Neuronal stem cell (in vitro differentiated cells): ENCODE data around the gene TMEM121.

Experiments used
- DNase-seq: peaks from one replicate; pipeline ENCODE4 v3.0.0-alpha.2; 2013; ENCODE audit warnings: low spot score
- H2AFZ ChIP-seq: one replicate; pipeline ENCODE4 v1.6.1; 2013; ENCODE audit warnings: mild to moderate bottlenecking, low read length, inconsistent platforms
- H2AK5ac ChIP-seq: 2 replicates; pipeline ENCODE4 v1.6.1; 2013; ENCODE audit warnings: low read depth, mild to moderate bottlenecking, inconsistent platforms, low read length, moderate library complexity, mixed read lengths
- H2BK120ac ChIP-seq: 2 replicates; pipeline ENCODE4 v1.6.1; 2013; ENCODE audit warnings: low read depth, mild to moderate bottlenecking, inconsistent platforms, low read length, moderate library complexity, mixed read lengths
- H2BK12ac ChIP-seq: one replicate; pipeline ENCODE4 v1.6.1; 2013; ENCODE audit warnings: low read length, inconsistent platforms
- H2BK15ac ChIP-seq: 2 replicates; pipeline ENCODE4 v1.6.1; 2013; ENCODE audit warnings: mild to moderate bottlenecking, low read length, inconsistent platforms, mixed read lengths
- H2BK5ac ChIP-seq: one replicate; pipeline ENCODE4 v1.6.1; 2013; ENCODE audit warnings: inconsistent platforms, mild to moderate bottlenecking, low read length, moderate library complexity
- H3K14ac ChIP-seq: one replicate; pipeline ENCODE4 v1.6.1; 2013; ENCODE audit warnings: low read length, inconsistent platforms
- H3K18ac ChIP-seq: 2 replicates; pipeline ENCODE4 v1.6.1; 2013; ENCODE audit warnings: low read length, inconsistent platforms
- H3K23ac ChIP-seq: 2 replicates; pipeline ENCODE4 v1.6.1; 2013; ENCODE audit warnings: low read depth, mild to moderate bottlenecking, mixed read lengths, low read length, inconsistent platforms; ENCODE audit not compliant: poor library complexity
- H3K27ac ChIP-seq: replicated peaks from 3 replicates; pipeline ENCODE4 v1.5.1; 2013; ENCODE audit warnings: low read length, inconsistent platforms
- H3K27me3 ChIP-seq, 3 experiments: 2 replicates each; pipeline ENCODE4 v1.6.1; 2013; ENCODE audit warnings: low read length in 3 of 3, mild to moderate bottlenecking in 2 of 3, inconsistent platforms in 1 of 3, low read depth in 1 of 3, mixed read lengths in 1 of 3, moderate library complexity in 1 of 3; ENCODE audit not compliant: control insufficient read depth in 3 of 3, insufficient read depth in 3 of 3
- H3K36me3 ChIP-seq, 2 donors: replicated peaks in 1 of 2; 2 replicates each; pipeline ENCODE4 v1.6.1; 2013; ENCODE audit warnings: low read length in 2 of 2; ENCODE audit not compliant: control insufficient read depth in 2 of 2, insufficient read depth in 2 of 2
- H3K4ac ChIP-seq: 2 replicates; pipeline ENCODE4 v1.6.1; 2013; ENCODE audit warnings: inconsistent platforms, mild to moderate bottlenecking, low read length, moderate library complexity
- H3K4me1 ChIP-seq, 2 donors: 1 replicate in 1 of 2; 2 replicates in 1 of 2; pipeline ENCODE4 v1.6.1; 2013; ENCODE audit warnings: low read length in 2 of 2, low read depth in 1 of 2; ENCODE audit not compliant: control insufficient read depth in 2 of 2, insufficient read depth in 1 of 2
- H3K4me2 ChIP-seq: one replicate; pipeline ENCODE4 v1.6.1; 2013; ENCODE audit warnings: mild to moderate bottlenecking, low read length, inconsistent platforms; ENCODE audit not compliant: insufficient read depth, poor library complexity, severe bottlenecking
- H3K4me3 ChIP-seq, 2 donors: 2 replicates each; pipeline ENCODE4 v1.5.1; 2013; ENCODE audit warnings: low read length in 2 of 2, mild to moderate bottlenecking in 2 of 2, inconsistent platforms in 1 of 2, moderate library complexity in 1 of 2
- H3K79me1 ChIP-seq: one replicate; pipeline ENCODE4 v1.6.1; 2013; ENCODE audit warnings: low read depth, mild to moderate bottlenecking, inconsistent platforms, low read length, moderate library complexity
- H3K9ac ChIP-seq: one replicate; pipeline ENCODE4 v1.6.1; 2013; ENCODE audit warnings: mild to moderate bottlenecking, low read depth, low read length, inconsistent platforms; ENCODE audit not compliant: poor library complexity
- H3K9me3 ChIP-seq, 2 donors: replicated peaks in 1 of 2; 2 replicates each; pipeline versions ENCODE3 to v1.6.1; 2013; ENCODE audit warnings: low read length in 2 of 2, mild to moderate bottlenecking in 2 of 2, inconsistent platforms in 1 of 2, low read depth in 1 of 2, mixed read lengths in 1 of 2, moderate library complexity in 1 of 2; ENCODE audit not compliant: control insufficient read depth in 2 of 2, insufficient read depth in 1 of 2
- H4K8ac ChIP-seq: one replicate; pipeline ENCODE4 v1.6.1; 2013; ENCODE audit warnings: low read depth, mild to moderate bottlenecking, inconsistent platforms, low read length, moderate library complexity
- H4K91ac ChIP-seq: one replicate; pipeline ENCODE4 v1.6.1; 2013; ENCODE audit warnings: low read length, low read depth, mild to moderate bottlenecking, inconsistent platforms; ENCODE audit not compliant: poor library complexity
- WGBS, 2 donors: extraction: QIAGEN DNeasy Blood & Tissue Kit; methylation state at CpG; one replicate each; pipeline ENCODE4 v1.1.7; 2013; ENCODE audit warnings: missing lambda C conversion rate in 2 of 2, mixed read lengths in 1 of 2; ENCODE audit not compliant: insufficient read length in 2 of 2, insufficient replicate concordance in 1 of 2; ENCODE audit errors: extremely low coverage in 2 of 2; 5-methylcytosine and 5-hydroxymethylcytosine counted together

The TMEM121 gene

DNA sequence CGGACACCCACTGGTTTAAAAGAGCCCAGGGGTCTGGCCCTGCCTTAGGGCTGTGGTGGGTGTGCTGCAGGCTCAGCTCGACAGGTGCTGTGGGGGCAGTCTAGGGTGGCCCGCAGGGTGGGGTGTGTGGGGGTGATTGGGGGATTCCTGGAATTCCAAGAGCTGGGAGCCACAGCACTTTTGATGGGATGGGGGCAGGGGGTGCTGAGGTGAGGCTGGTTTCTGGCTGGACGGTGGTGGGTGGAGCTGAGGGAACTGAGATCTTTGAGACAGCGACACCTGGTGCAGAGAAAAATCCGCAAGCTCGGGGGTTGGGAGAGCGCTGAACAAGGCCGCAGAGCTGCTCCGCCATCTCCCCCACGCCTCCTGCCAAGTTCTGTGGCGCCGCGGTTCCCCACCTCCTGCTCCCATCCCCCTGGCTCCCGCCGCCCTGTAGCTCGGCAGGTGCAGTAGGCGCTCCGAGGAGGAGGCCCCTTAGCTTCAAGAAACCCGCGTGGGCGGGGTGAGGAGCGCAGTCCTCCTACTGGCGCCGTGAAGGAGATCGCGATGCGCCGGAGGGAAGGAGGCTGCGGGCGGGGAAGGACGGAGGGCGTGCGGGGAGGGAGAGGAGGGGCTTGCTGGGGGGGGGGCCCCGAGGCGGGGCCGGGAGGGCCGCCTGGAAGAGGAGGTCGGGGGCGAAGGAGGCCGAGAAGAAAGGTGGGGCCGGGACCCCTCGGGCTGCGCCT lies 36.7 kb upstream of the TMEM121 start:
- Histone ChIP-seq H2AK5ac (peak overlapping the region; percentile 98), H3K9ac (peak overlapping the region; percentile 97), H3K27ac (peak overlapping the region; percentile 96), H3K4me3 (peak overlapping the region; percentile 68 to 83), H3K79me1 (peaks cover 17% of the 10 kb centered on the region), H2BK15ac (peak overlapping the region; percentile 97), H2AFZ (peak overlapping the region; percentile 98), H3K4me2 (peak overlapping the region; percentile 98), H4K8ac (no peak overlapping the region), H3K36me3 (peaks cover 2 to 11% of the 10 kb centered on the region in 2 donors), H2BK12ac (peak overlapping the region; percentile 73), H3K18ac (peak overlapping the region; percentile 100), H3K9me3 (no peaks in the 10 kb centered on the region), H3K4ac (peak overlapping the region; percentile 98), H4K91ac (no peak overlapping the region), H3K14ac (peak overlapping the region; percentile 100), H2BK5ac (peak overlapping the region; percentile 96), H3K27me3 (peaks cover 0 to 20% (median 4%) of the 10 kb centered on the region in 3 experiments), H2BK120ac (peak overlapping the region; percentile 81), H3K4me1 (peaks cover 30% of the 10 kb centered on the region in 2 donors), H3K23ac (no peak overlapping the region)
- WGBS, 2 donors = no CpG with 5 or more reads among the region's 44 CpGs
- no peak for DNase-seq

DNA sequence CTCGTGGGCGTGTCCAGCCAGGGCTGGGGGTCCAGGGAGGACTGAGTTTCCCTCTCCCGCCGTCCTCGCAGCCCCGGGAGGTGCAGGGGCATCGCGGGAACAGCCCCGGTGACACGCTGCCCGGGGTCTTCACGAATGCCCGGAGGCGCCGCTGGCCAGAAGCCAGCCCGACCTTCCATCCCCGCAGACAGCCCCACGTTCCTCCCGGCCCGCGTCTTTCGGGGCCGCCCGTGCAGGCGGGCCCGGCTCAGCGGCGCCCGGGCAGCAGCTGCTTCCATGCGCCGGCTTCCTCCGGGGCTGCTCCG lies 36.2 kb upstream of the TMEM121 start:
- H2BK120ac ChIP-seq = peak overlapping the region; percentile 81
- no peak overlapping the region for H2BK12ac ChIP-seq
- peak overlapping the region; percentile 98 for H2AFZ ChIP-seq
- peak overlapping the region; percentile 68 to 81 for H3K4me3 ChIP-seq
- no peak overlapping the region for H4K8ac ChIP-seq
- DNase-seq = no peak
- H3K4ac ChIP-seq = peak overlapping the region; percentile 37
- H2AK5ac ChIP-seq = peak overlapping the region; percentile 98
- H3K79me1 ChIP-seq = peaks cover 17% of the 10 kb centered on the region
- H2BK5ac ChIP-seq = peak overlapping the region; percentile 96
- H4K91ac ChIP-seq = no peak overlapping the region
- peak overlapping the region; percentile 21 for H3K14ac ChIP-seq
- H3K9me3 ChIP-seq = no peaks in the 10 kb centered on the region
- H3K23ac ChIP-seq = no peak overlapping the region
- peak overlapping the region; percentile 98 for H3K4me2 ChIP-seq
- H3K36me3 ChIP-seq = peaks cover 2 to 11% of the 10 kb centered on the region in 2 donors
- peaks cover 0 to 20% (median 4%) of the 10 kb centered on the region in 3 experiments for H3K27me3 ChIP-seq
- peaks cover 25 to 28% of the 10 kb centered on the region in 2 donors for H3K4me1 ChIP-seq
- H2BK15ac ChIP-seq = peak overlapping the region; percentile 97
- peak overlapping the region; percentile 84 for H3K9ac ChIP-seq
- peak overlapping the region; percentile 98 for H3K18ac ChIP-seq
- no CpG with 5 or more reads among the region's 33 CpGs for WGBS, 2 donors
- H3K27ac ChIP-seq = peak overlapping the region; percentile 96

DNA sequence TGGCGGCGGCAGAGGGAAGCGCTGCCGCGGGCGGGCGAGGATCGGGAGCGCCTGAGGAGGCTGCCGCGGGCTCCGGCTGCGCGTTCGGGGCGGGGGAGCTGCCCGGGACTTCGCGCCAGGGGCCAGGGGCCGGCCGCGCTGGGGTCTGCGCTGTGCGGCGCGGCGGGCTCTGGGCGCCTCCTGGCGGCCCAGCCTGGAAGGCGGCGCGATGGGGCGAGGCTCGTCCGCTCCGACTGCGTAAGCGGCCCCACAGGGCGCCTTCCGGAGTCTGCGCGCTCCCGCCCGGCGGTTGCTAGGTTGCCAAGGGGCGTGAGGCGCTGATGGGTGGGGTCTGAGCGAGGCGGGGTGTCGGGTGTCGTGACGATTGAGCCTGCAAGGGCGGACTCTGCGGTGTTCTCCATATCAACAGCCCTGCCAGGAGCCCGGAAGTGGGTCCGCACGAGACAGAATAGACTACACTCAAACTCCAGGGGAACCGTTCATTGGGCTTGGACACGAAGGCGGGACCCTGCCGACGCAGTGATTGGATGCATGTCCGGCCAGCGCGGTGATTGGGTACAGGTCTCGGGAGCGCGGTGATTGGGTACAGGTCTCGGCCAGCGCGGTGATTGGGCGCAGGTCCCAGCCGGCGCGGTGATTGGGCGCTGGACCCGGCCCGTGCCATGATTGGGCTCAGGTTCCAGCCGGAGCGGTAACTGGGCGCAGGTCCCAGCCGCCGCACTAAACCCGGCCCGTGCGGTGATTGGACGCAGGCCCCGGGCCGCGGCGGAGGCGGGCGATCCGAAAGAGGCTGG lies 35.6 kb upstream of the TMEM121 start, which contains the start of gene TEDC1:
Gene TEDC1 (plus strand): TSS at position 675 of the 794 bp plus-strand sequence. CDS start 130 bp downstream, outside the sequence.
- Histone ChIP-seq H3K4me1 (peaks cover 20 to 25% of the 10 kb centered on the region in 2 donors), H2AK5ac (peak within 1 kb of the TSS; percentile 98), H3K9ac (peak within 1 kb of the TSS; percentile 84), H4K91ac (no peak within 1 kb of the TSS), H3K27me3 (peaks cover 0 to 16% (median 4%) of the 10 kb centered on the region in 3 experiments), H3K23ac (peak within 1 kb of the TSS; percentile 43), H3K14ac (peak within 1 kb of the TSS; percentile 21), H4K8ac (peak within 1 kb of the TSS; percentile 43), H3K79me1 (peaks cover 17% of the 10 kb centered on the region), H3K4me3 (peak within 1 kb of the TSS; percentile 74 to 88), H3K36me3 (peaks cover 2 to 11% of the 10 kb centered on the region in 2 donors), H2BK5ac (peak within 1 kb of the TSS; percentile 96), H2BK120ac (peak within 1 kb of the TSS; percentile 81), H2BK12ac (peak within 1 kb of the TSS; percentile 41), H3K4ac (peak within 1 kb of the TSS; percentile 37), H3K9me3 (no peaks in the 10 kb centered on the region), H3K27ac (peak within 1 kb of the TSS; percentile 96), H2AFZ (peak within 1 kb of the TSS; percentile 98), H3K4me2 (peak within 1 kb of the TSS; percentile 98), H3K18ac (peak within 1 kb of the TSS; percentile 98), H2BK15ac (peak within 1 kb of the TSS; percentile 97)
- DNase-seq = peak; percentile 99
- WGBS, 2 donors = no CpG with 5 or more reads among the region's 94 CpGs
